Heart left ventricle (tissue), 13 donors: ENCODE data around the gene VPS13C.

Source experiments
- POLR2A ChIP-seq, 2 donors: fragments of 450-650 bp; IDR thresholded peaks; one replicate each; pipeline ENCODE4 v1.6.1; 2017; ENCODE audit warnings: antibody characterized with exemption in 2 of 2, mild to moderate bottlenecking in 2 of 2, moderate library complexity in 2 of 2
- TF ChIP-seq, protein P1 (sequence below), 12 donors: fragments of 200-600 bp; sonication (generic) in 4 of 12; IDR thresholded peaks; one replicate each; pipeline versions ENCODE4 v1.5.0 to v1.8.0; 2018 to 2022; ENCODE audit warnings: antibody characterized with exemption in 12 of 12, mild to moderate bottlenecking in 5 of 12
- donor health status: ischemic (EF 13 %, LVEDD 7.1; RV severe dilation, severe dysfunction).
- donor health status: DM: no; HTN: yes; CAD: no.
- donor health status: DM: no; HTN: no; CAD: no.
- donor health status: ischemic (EF 25% LVEDD 6.9; RV normal size, moderate dysfunction).
- donor health status: ischemic (EF 25% LVEDD 5.7; RV mildly dilated, moderate dysfunction).
- donor health status: ischemic (EF 35%, LVEDD 5.7; RV mildly dilated, moderate dysfunction).
- donor health status: nonischemic (EF 11% LVEDD 7.7; RV severe dilation, severe dysfunction).
- donor health status: DM: yes; HTN: yes; CAD: no.
- donor health status: PGD.
- donor health status: ischemic (EF 29% LVEDD 5.4; RV normal size, mild dysfunction).
- donor health status: nonischemic (EF 23%, LVEDD 6.1; RV moderate dilation, normal function).

DNA sequence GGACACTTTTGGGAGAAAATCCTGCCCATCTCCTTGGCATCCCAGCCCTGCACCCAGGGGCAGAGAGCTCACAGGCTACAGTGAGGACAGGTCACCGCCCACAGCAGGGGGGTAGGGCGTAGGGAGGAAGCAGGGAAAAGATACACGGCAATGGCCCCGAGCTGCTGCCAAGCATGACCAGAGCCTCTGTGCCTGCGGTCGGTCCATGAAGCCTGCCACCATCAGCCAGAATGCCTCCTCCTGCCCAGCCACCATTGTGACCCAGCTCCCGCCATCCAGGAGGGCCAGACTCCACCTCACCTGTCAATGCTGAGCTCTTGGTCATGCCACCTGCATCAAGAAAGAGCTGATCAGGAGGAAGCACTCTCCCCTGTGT, 230.7 kb downstream of the VPS13C start:
- TF ChIP-seq POLR2A (IDR thresholded peaks at IDR 0.05) = no peak
- TF ChIP-seq, protein P1, sequence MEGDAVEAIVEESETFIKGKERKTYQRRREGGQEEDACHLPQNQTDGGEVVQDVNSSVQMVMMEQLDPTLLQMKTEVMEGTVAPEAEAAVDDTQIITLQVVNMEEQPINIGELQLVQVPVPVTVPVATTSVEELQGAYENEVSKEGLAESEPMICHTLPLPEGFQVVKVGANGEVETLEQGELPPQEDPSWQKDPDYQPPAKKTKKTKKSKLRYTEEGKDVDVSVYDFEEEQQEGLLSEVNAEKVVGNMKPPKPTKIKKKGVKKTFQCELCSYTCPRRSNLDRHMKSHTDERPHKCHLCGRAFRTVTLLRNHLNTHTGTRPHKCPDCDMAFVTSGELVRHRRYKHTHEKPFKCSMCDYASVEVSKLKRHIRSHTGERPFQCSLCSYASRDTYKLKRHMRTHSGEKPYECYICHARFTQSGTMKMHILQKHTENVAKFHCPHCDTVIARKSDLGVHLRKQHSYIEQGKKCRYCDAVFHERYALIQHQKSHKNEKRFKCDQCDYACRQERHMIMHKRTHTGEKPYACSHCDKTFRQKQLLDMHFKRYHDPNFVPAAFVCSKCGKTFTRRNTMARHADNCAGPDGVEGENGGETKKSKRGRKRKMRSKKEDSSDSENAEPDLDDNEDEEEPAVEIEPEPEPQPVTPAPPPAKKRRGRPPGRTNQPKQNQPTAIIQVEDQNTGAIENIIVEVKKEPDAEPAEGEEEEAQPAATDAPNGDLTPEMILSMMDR (IDR thresholded peaks at IDR 0.05) = no peak
